Smooth muscle cell (in vitro differentiated cells): ENCODE results near the gene TMED8. TPM values are rescaled to one million over a fixed set of nuclear protein-coding genes. Genes with fewer than 3 reads are reported as not detected.
A peak's percentile ranks its signal among the peaks of the same experiment; 100 is the strongest.

Source experiments
- DNase-seq: peaks from one replicate; lab custom pipeline; 2025; ENCODE audit not compliant: unreplicated experiment; lab: John Stamatoyannopoulos, UW
- H2AFZ ChIP-seq: fragments of 200-600 bp; sonication (generic); 2 replicates; pipeline ENCODE4 v1.6.0; 2016; ENCODE audit warnings: antibody characterized with exemption, low read depth, mild to moderate bottlenecking
- H3F3A ChIP-seq: fragments of 200-600 bp; sonication (generic); 2 replicates; pipeline ENCODE4 v1.6.0; 2017; ENCODE audit warnings: antibody characterized with exemption, low read depth
- H3K27ac ChIP-seq: fragments of 200-600 bp; sonication (generic); 2 replicates; pipeline ENCODE4 v1.5.1; 2016; ENCODE audit warnings: low read depth, mild to moderate bottlenecking
- H3K27me3 ChIP-seq: fragments of 200-600 bp; sonication (generic); 2 replicates; pipeline ENCODE4 v1.6.1; 2016; ENCODE audit warnings: low read depth, mild to moderate bottlenecking
- H3K36me3 ChIP-seq: fragments of 200-600 bp; sonication (generic); 2 replicates; pipeline ENCODE4 v1.5.1; 2016; ENCODE audit warnings: low read depth
- H3K4me1 ChIP-seq: fragments of 200-600 bp; sonication (generic); 2 replicates; pipeline ENCODE4 v1.5.1; 2016; ENCODE audit warnings: low read depth
- H3K4me2 ChIP-seq: fragments of 200-600 bp; sonication (generic); 2 replicates; pipeline ENCODE4 v1.6.0; 2016; ENCODE audit warnings: mild to moderate bottlenecking
- H3K4me3 ChIP-seq: fragments of 200-600 bp; sonication (generic); 2 replicates; pipeline ENCODE4 v1.5.1; 2016; ENCODE audit warnings: mild to moderate bottlenecking
- H3K79me2 ChIP-seq: fragments of 200-600 bp; sonication (generic); 2 replicates; pipeline ENCODE4 v1.6.0; 2016; ENCODE audit warnings: low read depth, mild to moderate bottlenecking
- H3K9ac ChIP-seq: fragments of 200-600 bp; sonication (generic); 2 replicates; pipeline ENCODE4 v1.6.0; 2016; ENCODE audit warnings: low read depth
- H3K9me3 ChIP-seq: fragments of 200-600 bp; sonication (generic); replicated peaks from 2 replicates; pipeline ENCODE4 v1.5.1; 2016; ENCODE audit warnings: low read depth
- H4K20me1 ChIP-seq: fragments of 200-600 bp; sonication (generic); 2 replicates; pipeline ENCODE4 v1.6.0; 2016; ENCODE audit warnings: low read depth
- WGBS: methylation state at CpG from one replicate; pipeline ENCODE4 v1.1.7; 2016; ENCODE audit warnings: low lambda C conversion rate; 5-methylcytosine and 5-hydroxymethylcytosine counted together
- polyA plus RNA-seq: library from polyadenylated mRNA; unstranded; fragments of >200 nt; fragmentation: Nextera tagmentation; extraction: Ambion mirVana; gene quantifications from 2 replicates; pipeline ENCODE4 v1.2.1, GENCODE V29; 2016
- total RNA-seq: library from RNA; depleted of rRNA; stranded (reverse); fragments of >200 nt; gene quantifications from 2 replicates; pipeline ENCODE4 v1.2.3, GENCODE V29; 2014
- TF ChIP-seq, protein P1 (sequence below): fragments of 200-600 bp; sonication (generic); IDR thresholded peaks from 2 replicates; pipeline ENCODE4 v1.5.1; 2017; ENCODE audit warnings: borderline replicate concordance, mild to moderate bottlenecking, antibody characterized with exemption; ENCODE audit not compliant: insufficient read depth, poor library complexity, severe bottlenecking

TMED8 gene
- total and polyA plus RNA-seq, 2 experiments from 2014 or later: 4.5 to 12.2 TPM

DNA sequence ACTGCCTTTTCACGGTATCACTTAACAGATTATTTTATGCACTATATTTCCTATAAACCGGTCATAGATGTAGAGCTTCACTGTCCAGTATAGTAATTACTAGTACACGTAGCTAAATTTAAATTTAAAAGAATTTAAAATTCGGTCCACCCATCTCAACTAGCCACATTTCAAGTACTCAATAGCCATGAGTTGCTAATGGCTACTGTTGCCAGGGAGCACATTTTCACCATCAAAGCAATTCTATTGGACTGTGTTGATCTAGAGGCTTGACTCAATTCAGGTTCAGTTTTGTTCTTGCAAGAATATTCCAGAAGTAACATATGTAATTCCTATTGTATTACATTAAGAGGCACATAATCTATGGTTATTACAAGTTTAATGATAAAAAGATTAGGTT, 20.0 kb downstream of the TMED8 start:
- TF ChIP-seq, protein P1, sequence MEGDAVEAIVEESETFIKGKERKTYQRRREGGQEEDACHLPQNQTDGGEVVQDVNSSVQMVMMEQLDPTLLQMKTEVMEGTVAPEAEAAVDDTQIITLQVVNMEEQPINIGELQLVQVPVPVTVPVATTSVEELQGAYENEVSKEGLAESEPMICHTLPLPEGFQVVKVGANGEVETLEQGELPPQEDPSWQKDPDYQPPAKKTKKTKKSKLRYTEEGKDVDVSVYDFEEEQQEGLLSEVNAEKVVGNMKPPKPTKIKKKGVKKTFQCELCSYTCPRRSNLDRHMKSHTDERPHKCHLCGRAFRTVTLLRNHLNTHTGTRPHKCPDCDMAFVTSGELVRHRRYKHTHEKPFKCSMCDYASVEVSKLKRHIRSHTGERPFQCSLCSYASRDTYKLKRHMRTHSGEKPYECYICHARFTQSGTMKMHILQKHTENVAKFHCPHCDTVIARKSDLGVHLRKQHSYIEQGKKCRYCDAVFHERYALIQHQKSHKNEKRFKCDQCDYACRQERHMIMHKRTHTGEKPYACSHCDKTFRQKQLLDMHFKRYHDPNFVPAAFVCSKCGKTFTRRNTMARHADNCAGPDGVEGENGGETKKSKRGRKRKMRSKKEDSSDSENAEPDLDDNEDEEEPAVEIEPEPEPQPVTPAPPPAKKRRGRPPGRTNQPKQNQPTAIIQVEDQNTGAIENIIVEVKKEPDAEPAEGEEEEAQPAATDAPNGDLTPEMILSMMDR: no peak

DNA sequence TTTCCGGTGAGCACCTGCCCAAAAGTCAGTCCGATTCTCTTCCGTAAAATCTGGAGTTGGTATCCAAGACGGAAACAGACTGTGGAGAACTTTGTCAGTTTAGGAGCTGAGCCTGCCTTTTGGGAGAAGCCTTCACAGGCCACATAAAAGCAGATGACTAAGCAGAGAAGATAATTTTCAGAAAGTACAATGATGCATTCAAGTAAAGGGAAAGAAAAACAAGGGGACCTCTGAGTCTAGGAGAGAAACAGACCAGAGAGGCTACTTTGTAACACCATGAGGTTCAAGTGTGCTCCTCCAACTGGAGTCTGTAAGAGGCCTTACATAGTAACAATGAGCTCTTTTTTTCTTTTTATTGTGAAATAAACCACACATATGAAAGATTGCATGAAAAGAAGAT, 21.1 kb downstream of the TMED8 start:
- no peak for DNase-seq
- no peaks in the 10 kb centered on the region for H3K27me3 ChIP-seq
- H2AFZ ChIP-seq: no peak overlapping the region
- no peaks in the 10 kb centered on the region for H3K4me1 ChIP-seq
- peaks cover 17% of the 10 kb centered on the region for H3K79me2 ChIP-seq
- no peaks in the 10 kb centered on the region for H3F3A ChIP-seq
- H4K20me1 ChIP-seq: peaks cover 26% of the 10 kb centered on the region
- H3K27ac ChIP-seq: peak overlapping the region; percentile 26
- H3K9me3 ChIP-seq: no peaks in the 10 kb centered on the region
- peak overlapping the region; percentile 22 for H3K4me2 ChIP-seq
- no peak overlapping the region for H3K9ac ChIP-seq
- no peaks in the 10 kb centered on the region for H3K36me3 ChIP-seq
- WGBS: 62% methylated on average over 4 of the region's 4 CpGs
- TF ChIP-seq, protein P1: no peak
- no peak overlapping the region for H3K4me3 ChIP-seq

More for the DNA sequence above, 20.0 kb downstream of the TMED8 start:
- H3K79me2 ChIP-seq: peaks cover 17% of the 10 kb centered on the region
- no peak for DNase-seq
- no peaks in the 10 kb centered on the region for H3K36me3 ChIP-seq
- peaks cover 26% of the 10 kb centered on the region for H4K20me1 ChIP-seq
- WGBS: 96% methylated on average over 4 of the region's 4 CpGs
- H3K9me3 ChIP-seq: no peaks in the 10 kb centered on the region
- no peak overlapping the region for H3K27ac ChIP-seq
- H3K4me1 ChIP-seq: no peaks in the 10 kb centered on the region
- H3K4me3 ChIP-seq: no peak overlapping the region
- no peaks in the 10 kb centered on the region for H3F3A ChIP-seq
- H3K9ac ChIP-seq: no peak overlapping the region
- H3K27me3 ChIP-seq: no peaks in the 10 kb centered on the region
- H2AFZ ChIP-seq: no peak overlapping the region
- no peak overlapping the region for H3K4me2 ChIP-seq

DNA sequence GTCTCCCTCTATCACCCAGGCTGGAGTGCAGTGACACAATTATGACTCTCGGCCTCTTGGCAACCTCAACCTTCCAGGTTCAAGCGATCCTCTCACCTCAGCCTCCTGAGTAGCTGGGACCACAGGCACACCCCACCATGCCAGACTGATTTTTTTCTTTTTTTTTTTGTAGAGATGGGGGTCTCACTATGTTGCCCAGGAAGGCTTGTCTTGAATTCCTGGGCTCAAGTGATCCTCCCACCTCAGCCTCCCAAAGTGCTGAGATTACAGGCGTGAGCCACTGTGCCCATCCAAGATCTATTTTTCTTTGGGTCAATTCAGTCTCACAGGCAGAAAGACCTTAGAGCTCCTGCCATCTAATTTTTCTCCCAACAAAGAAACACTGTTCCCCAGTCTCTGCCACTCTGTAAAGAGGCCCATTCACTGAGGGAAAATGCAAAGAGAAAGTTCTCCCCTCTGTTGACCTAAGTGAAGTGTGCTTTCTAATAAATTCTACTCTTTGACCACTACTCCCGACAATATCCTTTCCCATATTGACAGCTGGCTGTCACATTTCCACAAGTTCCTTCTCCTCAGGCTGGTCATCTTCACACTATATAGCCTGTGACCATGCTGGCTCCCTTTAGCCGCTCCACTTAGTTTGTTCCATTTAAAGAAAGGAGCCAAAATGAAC, 23.3 kb downstream of the TMED8 start:
- no peak overlapping the region for H2AFZ ChIP-seq
- H3K79me2 ChIP-seq: peaks cover 6% of the 10 kb centered on the region
- no peaks in the 10 kb centered on the region for H3K9me3 ChIP-seq
- H3K27me3 ChIP-seq: no peaks in the 10 kb centered on the region
- peaks cover 26% of the 10 kb centered on the region for H4K20me1 ChIP-seq
- H3K36me3 ChIP-seq: no peaks in the 10 kb centered on the region
- no peak overlapping the region for H3K4me3 ChIP-seq
- H3K9ac ChIP-seq: no peak overlapping the region
- no peaks in the 10 kb centered on the region for H3K4me1 ChIP-seq
- H3K4me2 ChIP-seq: no peak overlapping the region
- H3F3A ChIP-seq: no peaks in the 10 kb centered on the region
- no peak overlapping the region for H3K27ac ChIP-seq
- no peak for DNase-seq
- WGBS: 96% methylated on average over 5 of the region's 5 CpGs
- TF ChIP-seq, protein P1: no peak

DNA sequence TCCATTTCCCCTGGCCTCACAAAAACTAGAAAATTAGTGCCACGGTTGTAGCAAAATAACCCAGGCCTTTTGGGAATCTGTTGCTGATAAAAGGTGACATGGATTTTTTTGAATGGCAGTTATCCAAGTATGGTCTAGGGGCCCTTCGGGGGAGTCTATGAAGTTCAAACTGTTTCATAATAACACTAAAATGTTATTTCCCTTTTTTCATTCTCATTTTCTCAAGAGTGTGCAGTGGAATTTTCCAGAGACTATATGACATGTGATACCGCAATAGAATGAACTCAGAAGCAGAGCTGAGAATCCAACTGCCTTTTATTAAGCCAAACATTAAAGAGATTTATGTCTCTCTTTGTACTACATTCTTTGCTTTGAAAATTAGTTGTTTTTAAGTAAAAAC, 29.1 kb downstream of the TMED8 start:
- no peak overlapping the region for H2AFZ ChIP-seq
- no peaks in the 10 kb centered on the region for H3K79me2 ChIP-seq
- H3K4me1 ChIP-seq: no peaks in the 10 kb centered on the region
- WGBS: 86% methylated on average over 3 of the region's 3 CpGs
- H3K9ac ChIP-seq: no peak overlapping the region
- H3K27me3 ChIP-seq: no peaks in the 10 kb centered on the region
- no peaks in the 10 kb centered on the region for H4K20me1 ChIP-seq
- H3K36me3 ChIP-seq: no peaks in the 10 kb centered on the region
- H3K9me3 ChIP-seq: no peaks in the 10 kb centered on the region
- H3K4me2 ChIP-seq: no peak overlapping the region
- H3K4me3 ChIP-seq: no peak overlapping the region
- DNase-seq: no peak
- TF ChIP-seq, protein P1: no peak
- H3F3A ChIP-seq: no peaks in the 10 kb centered on the region
- no peak overlapping the region for H3K27ac ChIP-seq
